GM21381 (cell line): ENCODE measurements around the gene CDH24.

Experiments used
- ATAC-seq: cut with Tn5 transposase; IDR thresholded peaks from one replicate; pipeline ENCODE4 v1.9.1; 2021; ENCODE audit warnings: mild to moderate bottlenecking, moderate library complexity; ENCODE audit not compliant: unreplicated experiment

CDH24 gene

DNA sequence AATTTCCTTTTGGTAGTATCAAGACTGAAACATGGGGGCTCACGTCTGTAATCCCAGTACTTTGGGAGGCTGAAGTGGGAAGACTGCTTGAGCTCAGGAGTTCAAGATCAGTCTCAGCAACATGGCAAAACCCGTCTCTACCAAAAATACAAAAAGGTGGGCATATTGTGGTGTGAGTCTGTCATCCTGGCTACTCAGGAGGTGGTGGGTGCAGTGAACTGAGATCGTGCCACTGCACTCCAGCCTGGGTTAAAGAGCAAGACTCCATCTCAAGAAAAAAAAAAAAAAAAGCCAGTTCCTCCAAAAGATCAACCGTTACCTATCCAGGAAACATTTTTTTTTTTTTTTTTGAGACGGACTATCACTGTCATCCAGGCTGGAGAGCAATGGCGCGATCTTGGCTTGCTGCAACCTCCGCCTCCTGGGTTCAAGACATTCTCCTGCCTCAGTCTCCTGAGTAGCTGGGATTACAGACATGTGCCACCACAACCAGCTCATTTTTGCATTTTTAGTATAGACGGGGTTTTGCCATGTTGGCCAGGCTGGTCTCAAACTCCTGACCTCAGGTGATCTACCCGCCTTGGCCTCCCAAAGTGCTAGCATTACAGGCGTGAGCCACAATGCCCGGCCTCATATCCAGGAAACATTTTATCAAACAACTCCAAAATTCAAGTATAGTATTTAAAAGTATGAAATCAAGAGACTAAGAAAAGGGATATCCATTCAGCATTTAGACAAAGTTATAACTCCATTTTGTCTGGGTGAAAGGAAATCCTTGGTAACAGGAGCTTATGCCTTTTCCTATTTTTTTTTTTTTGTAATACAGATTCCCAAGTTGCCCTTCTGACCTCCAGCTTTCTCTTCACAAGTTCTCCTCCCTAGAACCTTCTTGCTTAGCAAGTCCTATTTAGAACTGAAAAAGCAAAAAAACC, 34.2 kb upstream of the CDH24 start:
- no peak for ATAC-seq

DNA sequence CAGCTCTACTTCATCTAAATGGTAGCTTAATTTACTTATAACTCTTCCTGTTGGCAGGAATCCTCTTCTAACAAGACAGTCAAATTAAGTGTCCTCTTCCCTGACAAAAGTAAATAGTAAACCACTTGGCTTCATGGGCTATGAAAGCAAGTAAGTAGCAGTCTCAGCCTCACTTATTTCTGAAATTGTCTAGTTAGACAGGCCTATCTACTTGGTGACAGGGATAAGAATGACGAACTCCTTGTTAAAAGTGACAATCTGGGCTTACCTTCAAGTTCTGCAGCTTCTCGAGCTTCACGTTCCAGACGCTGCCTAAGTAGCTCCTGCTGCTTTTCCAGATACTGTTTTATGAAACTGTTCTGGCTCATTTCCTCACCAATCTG, 32.9 kb upstream of the CDH24 start:
- ATAC-seq: no peak

DNA sequence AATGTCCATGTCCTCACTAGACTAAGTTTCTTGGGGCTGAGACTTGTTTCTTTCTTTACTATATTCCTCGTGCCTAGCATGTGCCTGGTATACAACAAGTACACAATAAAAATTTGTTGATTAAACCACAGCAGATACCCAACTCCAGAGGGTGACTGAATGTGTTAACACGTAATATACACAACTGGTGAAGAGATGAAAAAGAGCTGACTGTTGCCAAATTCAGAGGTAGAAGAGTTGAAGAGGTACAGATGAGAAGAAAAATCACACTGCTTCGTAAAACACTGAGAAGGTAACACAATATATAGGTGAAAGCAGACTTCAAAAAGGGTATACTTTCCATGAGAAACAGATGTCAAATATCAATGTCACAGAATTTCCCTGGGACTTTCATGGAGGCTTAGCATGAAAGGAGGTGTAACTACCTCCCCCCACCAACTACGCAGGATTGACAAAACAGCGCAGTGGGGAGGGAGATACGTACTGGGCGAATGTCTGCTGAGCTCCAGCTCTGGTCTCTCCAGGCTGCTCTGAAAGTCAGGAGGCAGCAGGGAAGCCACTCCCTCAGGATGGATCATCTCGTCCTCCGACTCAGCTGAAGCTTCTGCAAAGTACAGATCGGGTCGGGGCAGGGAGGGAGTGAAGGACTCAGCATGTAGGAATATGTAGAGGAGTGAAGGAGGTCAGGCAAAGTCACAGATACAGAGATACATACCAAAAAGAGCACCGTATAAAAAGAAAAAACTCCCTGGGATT, 32.4 kb upstream of the CDH24 start:
- no peak for ATAC-seq

DNA sequence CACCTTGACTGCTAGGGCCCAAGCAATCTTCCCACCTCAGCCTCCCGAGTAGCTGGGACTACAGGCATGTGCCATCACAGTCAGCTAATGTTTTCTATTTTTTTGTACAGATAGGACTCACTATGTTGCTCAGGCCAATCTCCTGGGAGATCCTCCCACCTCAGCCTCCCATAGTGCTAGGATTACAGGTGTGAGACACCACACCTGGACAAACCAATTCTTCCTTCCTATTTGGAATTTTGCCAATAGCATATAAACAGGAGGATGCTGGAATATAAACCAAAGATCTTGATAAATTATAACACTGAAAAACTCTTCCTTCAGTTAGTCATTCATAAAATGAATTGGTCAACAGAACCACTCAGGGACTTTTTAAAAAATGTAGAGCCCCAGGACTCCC, 29.2 kb upstream of the CDH24 start:
- no peak for ATAC-seq

DNA sequence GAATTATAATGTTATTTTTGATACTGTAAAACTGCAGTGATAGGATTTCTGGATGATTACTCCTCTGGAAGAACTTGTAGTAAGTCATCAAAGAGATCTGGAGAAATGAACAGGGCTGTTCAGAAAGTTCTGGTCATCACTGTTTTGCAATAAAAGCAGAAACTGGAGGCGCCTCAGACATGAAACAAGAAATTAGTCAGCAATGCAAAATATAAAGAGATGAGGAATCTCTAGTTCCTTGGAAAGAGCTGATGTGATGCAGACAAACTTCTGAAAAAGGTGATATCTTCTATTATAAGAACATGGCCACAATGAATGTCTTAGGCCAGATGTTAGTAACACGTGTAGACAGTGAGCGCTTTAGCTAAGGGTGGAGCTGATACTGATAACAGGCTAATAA, 28.1 kb upstream of the CDH24 start:
- no peak for ATAC-seq

DNA sequence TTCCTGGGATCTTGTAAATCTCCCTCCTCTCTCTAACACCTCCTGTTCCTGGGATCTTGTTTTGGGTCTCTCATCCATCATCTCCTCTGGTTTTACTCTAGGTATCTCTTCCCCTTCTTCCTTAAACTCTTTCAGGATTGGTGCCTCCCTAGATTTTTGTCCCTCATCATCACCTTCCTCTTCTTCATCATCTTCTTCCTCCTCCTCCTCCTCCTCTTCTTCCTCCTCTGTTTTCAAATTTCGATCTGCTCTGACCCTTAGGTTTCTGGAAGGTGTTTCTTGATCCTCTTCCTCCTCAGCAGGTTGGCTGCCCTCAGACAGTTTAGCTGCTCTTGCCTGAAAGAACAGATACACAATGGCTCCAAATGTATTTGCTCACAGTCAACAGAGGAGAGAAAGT, 23.2 kb upstream of the CDH24 start:
- ATAC-seq: no peak

DNA sequence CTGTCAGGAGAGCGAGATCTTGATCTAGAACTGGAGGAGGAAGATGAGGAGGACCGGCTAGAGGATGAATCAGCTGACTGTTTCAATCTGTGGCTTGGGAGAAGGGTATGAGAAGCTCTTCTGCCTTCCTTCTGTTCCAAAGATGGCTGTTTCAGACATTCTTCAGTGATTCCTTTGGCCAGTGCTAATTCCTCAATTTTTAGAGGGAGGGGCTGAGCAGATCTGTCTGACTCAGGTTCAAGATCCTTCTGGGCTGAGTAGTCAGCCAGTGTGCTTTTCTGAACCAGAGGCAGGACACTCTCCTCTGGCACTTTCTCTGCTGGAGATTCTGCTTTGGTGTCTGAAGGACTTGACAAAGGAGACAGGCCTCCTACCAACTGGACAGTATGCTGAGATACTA, 22.4 kb upstream of the CDH24 start:
- no peak for ATAC-seq

GRCh38 chr14:23078692-23079116, 21.4 kb upstream of the CDH24 start:
- ATAC-seq: no peak

- no peak for ATAC-seq
These were observed 20.6 kb upstream of the CDH24 start for GRCh38 chr14:23077962-23078361.

DNA sequence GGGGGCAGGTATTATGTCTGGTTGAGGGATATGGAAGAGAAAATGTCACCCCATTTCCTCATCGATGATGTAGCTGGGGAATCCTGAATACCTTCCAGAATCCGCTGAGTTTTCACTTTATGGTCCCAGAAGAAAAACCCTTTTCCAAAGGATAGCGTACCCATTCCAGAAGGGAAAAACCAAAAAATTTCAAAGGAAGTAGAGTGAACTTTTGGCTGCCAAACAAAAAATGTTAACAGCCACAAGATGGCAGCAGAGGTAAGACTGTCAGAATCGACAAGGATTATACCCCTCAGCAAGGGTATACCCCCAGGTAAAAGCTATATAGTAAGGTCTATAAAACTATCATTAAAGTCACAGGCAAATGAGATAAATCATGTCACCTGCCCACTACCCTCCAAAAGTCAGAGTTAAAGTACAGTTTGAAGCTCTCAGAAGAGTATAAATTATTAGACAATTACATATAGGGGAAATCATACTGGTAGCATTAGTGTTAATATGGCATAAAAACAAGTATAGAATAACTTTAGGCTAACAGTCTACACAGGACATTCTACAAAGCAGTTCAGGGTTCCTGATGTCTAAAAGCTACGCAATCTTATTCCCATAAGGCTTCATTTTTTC, 19.6 kb upstream of the CDH24 start:
- no peak for ATAC-seq

DNA sequence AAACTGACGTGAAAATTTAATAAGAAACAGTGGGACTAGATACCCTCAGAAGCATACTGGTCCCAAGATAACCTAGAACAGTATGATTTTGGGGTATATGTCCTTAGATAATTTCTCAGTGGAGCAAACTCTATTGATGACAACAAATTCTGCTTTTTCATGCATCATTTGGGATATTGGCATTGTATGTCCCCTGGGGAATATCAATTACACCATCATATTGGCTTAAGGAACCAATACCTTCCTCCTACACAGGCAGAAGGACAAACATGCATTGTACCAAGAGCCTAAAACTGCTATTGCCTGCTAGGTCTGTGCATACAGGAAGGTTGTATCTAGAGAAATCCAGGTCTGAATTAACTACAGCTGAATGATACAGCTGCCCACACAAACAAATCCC, 17.6 kb upstream of the CDH24 start:
- ATAC-seq: no peak

DNA sequence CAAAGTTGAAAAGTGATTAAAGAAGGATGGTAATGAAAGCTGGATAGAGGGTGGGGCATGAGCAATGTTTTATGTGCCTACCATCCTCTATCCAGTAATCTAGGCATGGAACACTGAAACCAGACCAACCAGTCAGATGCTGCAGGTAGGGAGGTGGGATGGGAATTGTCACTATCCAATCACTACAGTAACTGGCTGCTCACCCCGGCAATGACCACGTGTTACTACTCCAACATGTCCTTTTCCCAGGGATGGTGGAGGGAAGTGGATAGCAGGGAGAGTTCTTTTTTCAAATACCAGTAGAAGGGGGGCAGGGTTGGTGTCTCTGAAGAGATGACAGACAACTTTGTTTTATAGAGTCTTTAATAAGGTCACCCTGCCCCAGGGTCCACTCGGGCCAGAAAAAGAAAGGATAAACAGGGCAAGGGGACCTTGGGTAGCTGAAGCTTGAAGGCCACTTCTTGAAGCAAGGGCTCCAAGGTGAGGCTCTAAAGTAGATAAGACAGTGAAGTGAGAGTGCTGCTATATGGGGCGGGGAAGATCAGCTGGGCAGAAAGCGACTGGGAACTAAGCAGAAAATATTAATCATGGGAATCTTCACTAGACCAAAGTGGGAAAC, 14.7 kb upstream of the CDH24 start:
- no peak for ATAC-seq

- ATAC-seq: peak; percentile 91
These were observed 14.1 kb upstream of the CDH24 start for GRCh38 chr14:23071244-23071920.

GRCh38 chr14:23070262-23071129, 13.2 kb upstream of the CDH24 start:
- no peak for ATAC-seq

- ATAC-seq: no peak
These were observed 12.1 kb upstream of the CDH24 start for GRCh38 chr14:23069413-23069806.

- no peak for ATAC-seq
These were observed 11.6 kb upstream of the CDH24 start for GRCh38 chr14:23068789-23069412.

DNA sequence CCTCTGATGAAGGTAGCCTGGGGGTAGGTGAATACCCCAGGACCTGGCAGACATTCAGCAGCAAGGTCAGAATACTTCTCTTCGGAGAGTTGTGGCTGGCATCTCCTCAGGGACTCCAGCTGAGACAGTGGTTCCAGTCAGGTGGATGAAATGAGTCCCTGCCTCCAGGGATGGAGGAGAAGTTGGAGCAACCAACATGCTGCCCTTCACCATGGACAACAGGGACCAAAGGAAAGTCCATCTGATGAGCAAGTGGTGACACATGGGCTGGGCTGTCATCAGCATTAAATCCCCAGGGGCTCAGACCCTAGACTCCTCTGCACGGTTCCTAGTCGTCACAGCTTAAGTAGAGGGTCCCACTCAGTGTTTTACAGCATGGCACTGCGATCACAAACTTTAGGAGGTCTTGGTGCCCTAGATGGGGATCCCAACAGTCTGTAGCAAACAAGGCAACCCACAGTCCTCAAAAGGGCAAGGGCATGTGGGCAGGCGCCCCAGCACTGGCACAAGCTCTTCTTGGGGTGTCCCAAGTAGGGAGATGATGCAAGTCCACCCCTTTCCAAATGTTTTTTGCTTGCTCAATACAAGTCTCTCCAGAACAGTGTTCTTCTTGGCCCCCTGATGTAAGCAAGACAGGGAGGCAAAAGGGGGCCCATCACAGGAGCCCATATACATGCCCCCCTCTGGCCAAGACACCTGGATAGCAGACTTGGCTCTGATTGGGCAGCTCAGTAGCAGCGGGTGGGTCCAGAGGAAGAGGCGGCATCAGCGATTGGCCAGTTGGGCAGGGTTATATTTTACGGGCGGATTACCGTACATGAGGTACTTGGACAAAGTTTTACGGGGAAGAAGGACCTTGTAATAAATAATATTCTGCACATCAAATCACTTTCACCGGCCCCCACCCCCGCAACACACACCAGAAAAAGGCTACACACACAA, 10.8 kb upstream of the CDH24 start:
- no peak for ATAC-seq
